GM18502 (cell line): Measurements from ENCODE around the gene RAP1A.
A peak's percentile ranks its signal among the peaks of the same experiment; 100 is the strongest.
"Not testable (repeated sequence)": the region's sequence is repeated elsewhere in the genome, so short reads cannot be mapped to it uniquely, and the experiment has no call there.

Source experiments
- ATAC-seq: cut with Tn5 transposase; IDR thresholded peaks from one replicate; pipeline ENCODE4 v1.9.1; 2021; ENCODE audit warnings: mild to moderate bottlenecking; ENCODE audit not compliant: unreplicated experiment, poor library complexity

RAP1A gene

GRCh38 chr1:111733992-111734341, 114.4 kb downstream of the RAP1A start:
- no peak for ATAC-seq

DNA sequence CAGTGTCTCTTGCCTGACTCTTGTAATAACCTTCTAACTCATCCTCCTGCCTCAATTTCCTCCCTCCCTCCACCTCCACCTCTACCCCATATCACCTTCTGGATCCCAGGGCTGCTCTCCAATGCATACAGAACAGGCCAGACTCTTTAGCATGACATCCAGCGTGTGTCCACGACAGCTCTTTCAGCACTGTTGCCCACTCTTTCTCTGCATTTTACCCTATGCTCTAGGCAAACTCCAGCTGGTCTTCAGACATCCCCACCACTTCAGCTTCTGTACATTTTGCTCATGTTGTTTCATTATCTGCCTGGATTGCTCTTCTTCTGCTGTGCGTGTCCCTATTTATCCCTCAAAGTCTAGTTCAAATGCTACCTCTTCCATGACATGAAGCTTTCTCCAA, 114.8 kb downstream of the RAP1A start:
- no peak for ATAC-seq

GRCh38 chr1:111734856-111735255, 115.3 kb downstream of the RAP1A start:
- no peak for ATAC-seq

- ATAC-seq, result no peak
Observed at GRCh38 chr1:111735321-111735720, 115.7 kb downstream of the RAP1A start.

DNA sequence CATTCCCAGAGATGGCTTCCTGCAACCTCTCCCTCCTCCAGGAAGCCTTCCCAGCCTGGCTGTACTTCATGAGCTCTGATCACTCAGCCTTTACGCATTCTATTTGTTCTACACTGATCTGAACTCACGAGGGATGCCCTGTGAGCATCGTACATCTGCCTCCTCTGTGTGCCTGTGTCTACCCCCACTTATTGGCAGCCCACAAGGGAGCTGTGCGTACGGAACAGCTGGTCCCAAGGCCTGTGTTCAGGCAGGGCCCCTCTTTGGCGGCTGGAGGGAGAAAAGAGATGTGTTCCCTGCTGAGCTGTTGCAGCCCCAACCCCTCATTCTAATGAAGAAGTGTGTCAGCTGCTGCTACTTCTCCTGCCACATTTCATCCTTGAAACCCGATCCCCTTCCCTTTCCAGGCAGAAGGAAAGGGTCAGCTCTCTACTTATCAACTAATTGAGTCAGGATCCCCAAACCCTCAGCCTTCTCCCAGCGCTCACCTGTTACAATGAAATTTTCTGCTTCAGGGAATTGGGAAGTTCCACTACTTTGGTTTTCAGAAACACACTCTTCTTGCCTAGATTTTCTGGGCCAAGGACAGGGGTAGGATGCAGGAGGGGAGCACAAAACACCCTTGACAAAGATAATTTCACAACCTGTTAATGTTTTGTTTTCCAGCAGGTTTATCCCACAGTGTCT, 116.4 kb downstream of the RAP1A start:
- ATAC-seq, result no peak

DNA sequence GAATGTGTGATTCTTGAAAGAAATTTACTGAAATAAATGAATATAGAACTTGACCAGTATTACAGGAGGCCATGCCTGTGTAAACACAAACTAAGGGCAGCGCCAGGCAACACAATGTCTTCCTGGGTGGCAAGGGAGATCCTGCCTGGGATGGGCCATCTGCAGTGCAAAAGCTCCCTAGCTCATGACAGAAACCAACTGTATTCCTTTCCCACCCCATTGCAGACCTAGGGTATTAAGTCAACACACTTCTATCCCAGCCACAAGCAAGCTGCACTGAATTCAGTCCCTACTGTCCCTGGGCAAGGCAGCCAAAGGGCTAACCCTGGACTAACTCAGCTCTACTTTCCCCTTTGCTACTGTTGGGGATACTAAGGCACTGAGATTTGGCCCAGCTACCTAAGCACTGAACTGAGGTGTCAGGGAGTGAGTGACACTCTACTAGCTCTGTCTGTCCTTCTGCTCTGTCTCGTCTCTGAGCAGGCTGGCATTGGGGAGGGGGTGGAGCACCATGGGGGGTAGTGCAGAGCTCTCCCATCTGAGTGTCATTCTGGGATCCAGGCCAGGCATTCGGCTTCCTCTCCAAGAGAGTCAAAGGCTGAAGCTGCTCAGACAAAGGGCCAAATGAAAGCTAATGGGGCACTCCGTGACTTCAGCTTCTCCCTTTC, 117.1 kb downstream of the RAP1A start:
- ATAC-seq, result no peak

DNA sequence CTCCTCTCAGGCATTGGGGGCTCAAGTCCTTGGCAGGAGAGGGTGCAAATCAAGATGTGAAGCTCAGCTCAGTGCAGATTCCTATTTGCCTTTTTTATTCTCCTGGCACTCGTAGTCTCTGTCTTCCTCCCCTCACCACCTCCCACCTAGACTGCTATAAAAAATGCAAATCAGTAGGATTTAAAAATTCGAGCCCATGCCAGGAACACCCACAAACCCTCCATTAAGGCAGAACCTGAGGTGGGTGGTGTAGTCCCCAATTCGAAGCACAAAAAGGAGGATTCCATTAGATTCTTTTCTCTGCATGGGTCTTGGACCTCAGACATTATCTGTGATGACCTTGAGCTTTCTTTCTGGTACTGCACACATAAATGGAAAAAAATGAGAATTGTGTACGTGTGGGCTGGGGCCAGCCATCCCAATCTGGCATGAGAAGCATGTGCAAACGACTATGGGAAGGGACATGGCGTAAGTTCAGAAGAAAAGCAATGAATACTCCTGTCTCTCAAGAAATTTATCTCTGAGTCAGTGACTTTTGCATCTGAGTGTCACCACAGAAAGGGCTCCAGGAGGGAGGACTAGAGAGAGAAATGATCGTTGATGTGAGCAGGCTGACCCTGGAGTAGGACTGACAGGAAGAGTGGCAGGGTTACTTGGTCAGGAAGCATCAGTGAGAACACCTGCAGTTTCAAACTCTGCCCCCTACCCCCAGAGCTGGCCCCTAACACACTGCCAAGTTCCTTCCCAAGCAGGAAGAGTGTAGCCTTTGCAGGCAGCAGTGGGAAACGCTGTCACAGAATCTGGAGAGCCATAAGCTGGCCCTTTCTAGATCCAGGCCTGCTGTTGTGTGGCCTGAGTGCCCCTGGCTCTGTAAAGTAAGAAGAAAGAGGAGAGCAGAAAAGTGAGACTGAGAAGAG, 117.9 kb downstream of the RAP1A start:
- no peak for ATAC-seq

GRCh38 chr1:111738133-111738435, 118.5 kb downstream of the RAP1A start:
- ATAC-seq, result peak; percentile 0

DNA sequence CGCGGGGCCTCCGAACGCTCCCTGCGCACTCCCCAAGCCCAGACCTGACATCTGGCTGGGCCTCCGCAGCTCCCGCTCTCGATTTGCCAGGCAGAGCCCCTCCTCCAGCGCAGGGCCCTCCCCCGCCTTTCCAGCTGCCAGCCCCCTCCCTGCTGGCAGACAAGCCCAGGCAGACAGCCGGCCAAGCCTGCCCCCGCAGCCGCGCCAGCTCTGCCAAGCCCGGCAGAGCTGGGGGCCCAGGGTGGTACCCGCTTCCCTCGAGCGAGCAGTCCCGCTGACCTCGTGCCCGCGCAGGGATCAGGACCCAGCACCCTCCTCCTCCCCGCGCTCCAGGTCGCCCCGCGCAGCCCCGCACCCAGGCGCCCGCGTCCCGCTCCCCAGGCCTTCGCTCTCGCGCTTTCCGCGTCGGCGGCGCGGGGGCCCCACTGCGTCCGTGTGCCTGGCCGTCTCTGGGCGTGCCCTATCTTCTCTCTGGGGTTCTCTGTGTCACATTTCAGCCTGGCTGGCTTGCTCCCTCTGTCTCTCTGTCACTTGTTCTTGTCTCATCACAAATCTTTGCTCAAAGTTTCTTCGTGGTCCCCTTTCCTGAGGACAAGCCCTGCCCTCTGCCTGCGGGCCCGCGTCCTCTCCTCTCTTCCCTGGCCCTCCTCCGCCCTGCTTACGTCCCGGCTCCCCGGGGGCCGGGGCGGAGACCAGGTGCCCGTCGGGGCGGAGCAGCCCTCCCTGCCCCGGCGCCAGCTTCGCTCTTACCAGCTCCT, 119.0 kb downstream of the RAP1A start:
- ATAC-seq, result peak; percentile 54

GRCh38 chr1:111739194-111739924, 119.8 kb downstream of the RAP1A start, which contains the start of gene INKA2:
TSS of gene INKA2 (minus strand) at chr1:111739395. CDS start at chr1:111739242, 153 bp downstream.
- ATAC-seq, result peak; percentile 85

- no peak for ATAC-seq
Observed at GRCh38 chr1:111739925-111740765, 120.6 kb downstream of the RAP1A start.

GRCh38 chr1:111742292-111742691, 122.7 kb downstream of the RAP1A start:
- ATAC-seq, result not testable (repeated sequence)

DNA sequence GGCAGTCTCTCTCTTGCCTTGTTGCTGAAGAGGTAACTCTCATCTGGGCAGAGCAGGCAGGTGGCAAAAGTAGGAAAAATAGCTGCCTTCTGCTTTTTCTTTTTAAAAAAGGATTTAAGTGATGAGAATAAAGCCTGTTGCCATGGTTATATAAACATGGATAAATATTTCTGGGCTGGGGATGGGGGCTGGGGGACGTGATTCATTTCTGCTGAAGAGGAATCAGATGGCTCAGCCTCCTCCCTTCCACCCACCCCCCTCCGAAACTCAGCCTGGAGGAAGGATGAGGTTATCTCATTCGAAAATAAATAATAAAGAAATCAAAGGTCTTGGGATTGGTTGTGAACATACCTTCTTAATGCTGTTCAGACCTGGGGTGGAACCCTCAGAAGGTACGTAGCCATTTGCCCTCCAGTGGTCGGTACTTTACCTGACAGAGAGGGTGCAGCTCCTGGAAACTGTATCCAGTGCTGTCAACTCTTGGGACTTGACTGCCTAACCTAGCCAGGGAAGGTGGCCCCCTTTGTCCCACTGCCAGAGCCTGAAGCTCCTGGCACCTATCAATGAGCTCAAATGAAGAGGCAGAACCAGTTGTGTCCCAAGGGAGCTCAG, 123.5 kb downstream of the RAP1A start:
- no peak for ATAC-seq

- no peak for ATAC-seq
Observed at GRCh38 chr1:111743679-111744101, 124.1 kb downstream of the RAP1A start.

DNA sequence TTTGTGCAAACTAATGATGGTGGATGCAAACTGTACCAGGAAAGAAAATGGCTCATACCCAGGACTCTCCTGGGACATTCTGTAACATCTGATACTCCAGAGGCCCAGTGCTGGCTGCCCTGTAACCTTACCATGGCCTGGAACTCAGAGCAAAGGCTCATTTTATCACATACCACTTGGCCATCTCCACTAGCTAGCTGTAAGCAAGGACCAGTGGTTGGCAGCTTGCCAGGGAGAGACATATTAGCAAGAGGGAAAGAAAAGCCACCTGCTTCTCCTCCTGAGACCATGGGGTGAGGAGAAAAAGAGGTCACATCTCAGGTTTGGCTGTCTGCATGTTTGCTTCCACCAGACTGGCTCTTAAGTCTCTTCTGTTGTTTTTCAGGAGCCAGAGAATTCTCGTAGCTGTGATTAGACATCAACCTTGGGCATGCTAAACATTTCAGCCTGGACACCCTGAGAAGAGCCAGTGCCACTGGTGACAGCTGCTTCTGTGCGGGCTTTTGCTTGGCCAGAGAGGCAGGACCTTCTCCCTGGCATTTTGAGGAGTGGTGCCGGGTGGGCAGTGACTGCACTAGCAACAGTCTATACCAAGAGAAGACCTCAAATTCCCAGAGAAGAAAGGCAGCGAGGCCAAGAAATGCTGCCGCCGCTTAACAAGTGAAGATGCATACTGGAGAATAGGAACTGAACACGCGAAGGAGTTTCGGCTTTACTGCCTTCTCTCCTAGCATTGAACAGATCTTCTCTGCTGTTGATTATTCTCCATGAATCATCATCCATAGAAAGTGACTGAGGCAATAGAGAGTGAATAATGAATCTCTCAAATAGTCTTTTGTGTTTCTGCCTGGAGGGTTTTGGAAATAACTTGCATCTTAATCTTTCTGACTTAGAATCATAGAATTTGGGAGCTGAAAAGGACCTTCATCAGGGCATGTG, 126.4 kb downstream of the RAP1A start:
- ATAC-seq, result no peak

DNA sequence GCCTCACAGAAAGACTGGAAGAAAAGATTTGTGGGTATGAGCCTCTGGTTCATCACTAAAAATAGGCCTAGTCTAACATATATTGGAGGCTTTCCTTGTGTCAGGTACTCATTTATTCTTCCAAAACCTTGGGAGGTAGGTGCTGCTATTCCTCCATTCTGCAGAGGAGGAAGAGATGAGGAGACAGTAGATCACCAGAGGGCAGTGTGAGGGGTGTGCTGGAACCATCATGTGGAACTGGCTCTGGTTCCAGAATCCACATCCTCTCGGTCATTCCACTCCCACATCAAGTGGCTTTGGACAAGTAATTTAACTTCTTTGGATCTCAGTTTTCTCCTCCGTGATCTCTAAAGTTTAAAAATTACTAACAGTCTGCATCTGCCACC, 127.0 kb downstream of the RAP1A start:
- ATAC-seq, result no peak

DNA sequence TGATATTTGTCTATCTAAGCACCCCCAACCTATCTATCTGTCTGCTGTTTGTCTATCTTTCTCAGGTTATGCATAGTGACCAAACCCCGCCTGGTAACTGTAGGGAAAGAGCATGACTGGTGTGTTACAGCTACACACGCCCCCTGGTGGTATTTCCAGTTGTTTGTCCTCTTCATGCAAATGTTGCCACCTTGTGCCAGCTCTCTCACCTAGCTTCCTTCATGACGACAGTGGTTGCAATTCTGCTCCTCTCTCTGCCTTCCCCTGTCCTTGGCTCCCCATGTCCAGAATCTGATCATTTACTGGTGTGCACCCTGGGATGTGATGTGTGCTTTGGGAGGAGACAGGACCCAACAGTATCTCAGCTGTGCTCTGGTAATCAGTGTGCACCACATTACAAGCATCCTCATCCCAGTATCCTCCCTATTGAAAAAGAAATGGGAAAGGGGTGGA, 127.7 kb downstream of the RAP1A start:
- ATAC-seq, result no peak
